NCI-H128 (cell line): ENCODE results near the gene C9orf50.
"Not testable (repeated sequence)": the region's sequence is repeated elsewhere in the genome, so short reads cannot be mapped to it uniquely, and the experiment has no call there.

ENCODE experiments used
- DNase-seq: peaks from one replicate; lab custom pipeline; 2025; ENCODE audit not compliant: unreplicated experiment; lab: John Stamatoyannopoulos, UW

The C9orf50 gene

DNA sequence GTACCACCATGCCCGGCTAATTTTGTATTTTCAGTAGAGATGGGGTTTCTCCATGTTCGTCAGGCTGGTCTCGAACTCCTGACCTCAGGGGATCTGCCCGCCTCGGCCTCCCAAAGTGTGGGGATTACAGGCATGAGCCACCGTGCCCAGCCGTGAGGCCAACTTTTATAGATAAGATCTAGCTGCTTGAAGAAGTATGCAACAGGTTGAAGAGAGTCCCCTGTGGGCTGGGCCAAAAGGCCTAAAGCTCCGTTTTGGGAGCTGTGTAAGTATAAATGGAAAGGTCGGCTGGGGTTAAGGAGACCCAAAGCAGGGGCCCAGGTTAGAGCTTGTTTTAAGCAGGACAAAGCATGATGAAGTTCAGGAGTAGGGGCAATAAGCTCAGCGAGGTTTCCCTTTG, 28.1 kb downstream of the C9orf50 start:
- DNase-seq: not testable (repeated sequence)

DNA sequence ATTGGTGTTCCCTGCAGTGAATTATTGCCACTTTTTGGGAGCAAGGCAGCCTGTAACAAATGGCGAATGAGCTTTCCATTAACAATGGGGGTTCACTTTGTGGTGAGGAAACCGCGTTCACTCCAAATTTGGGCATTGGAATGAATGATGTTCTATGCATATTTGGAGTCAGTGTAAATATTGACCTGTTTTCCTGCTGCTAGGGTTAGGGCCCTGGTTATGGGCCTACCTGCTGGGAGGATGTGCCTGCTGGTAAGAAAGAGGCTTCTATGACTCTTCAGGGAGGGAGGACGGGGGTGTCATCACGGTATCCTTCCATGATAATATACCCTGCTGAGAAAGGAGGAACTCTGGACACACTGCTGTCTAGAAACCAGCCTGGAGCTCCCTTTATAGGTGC, 29.0 kb downstream of the C9orf50 start:
- DNase-seq: no peak

DNA sequence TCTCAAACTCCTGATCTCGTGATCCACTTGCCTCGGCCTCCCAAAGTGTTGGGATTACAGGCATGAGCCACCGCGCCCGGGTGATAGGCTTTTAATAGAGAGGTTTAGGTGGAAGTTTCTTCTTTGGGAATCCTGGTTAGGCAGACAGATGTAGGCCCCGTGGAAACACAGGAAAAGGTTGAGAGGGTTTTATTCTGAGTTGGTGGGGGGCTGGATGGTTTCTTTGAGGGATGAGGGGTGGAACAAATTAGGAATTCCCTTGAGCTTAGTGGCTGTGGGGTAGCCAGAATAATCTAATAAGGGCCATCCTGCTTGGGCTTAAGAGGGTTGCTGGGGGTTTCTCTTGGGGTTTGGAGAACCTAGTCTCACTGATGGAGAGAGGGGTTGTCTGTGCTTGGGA, 30.4 kb downstream of the C9orf50 start:
- no peak for DNase-seq

DNA sequence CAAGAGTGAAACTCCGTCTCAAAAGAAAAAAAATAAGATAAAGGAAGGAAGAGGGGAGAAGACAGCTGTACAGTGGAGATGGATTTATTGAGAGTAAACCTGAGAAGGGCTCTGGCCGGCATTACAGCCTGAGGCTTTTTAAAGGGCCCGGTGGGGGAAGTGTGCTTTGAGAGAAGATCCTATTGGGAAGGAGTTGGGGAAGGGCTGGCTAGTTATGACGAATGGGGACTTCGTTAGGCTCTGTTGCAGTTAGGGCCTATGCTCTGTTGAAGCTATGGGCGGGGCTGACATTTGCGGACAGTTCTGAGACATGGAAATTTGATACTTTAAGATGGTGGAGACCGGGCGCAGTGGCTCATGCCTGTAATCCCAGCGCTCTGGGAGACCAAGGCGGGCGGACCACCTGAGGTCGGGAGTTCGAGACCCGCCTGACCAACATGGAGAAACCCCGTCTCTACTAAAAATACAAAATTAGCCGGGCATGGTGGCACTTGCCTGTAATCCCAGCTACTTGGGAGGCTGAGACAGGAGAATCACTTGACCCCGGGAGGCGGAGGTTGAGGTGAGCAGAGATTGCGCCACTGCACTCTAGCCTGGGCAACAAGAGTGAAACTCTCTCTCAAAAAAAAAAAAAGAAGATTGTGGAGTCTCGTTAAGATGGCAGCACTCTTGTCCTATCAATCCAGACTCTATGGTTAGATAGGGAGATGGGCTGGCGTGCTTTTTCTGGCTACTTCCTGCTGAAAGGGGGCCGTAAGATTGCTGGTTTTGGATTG, 33.2 kb downstream of the C9orf50 start:
- DNase-seq: no peak

DNA sequence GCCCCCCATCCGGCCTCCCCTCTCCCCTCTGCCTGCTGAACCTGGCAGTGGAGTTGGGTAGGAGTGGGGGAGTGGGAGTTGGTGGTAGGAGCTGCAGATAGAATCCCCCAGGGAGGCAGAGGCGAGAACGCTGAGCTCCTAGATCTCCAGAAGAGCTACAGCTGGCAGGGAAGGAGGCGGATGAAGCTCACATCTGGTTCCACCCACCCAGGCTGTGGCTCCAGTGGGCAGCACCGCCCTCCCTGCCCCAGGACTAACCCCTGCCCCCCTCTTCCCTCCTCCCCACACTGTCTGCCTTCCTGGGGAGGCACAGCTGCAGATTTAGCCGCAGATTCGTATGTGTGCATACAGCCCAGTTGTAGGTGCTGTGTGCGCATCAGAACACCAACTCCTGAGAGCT, 34.2 kb downstream of the C9orf50 start:
- no peak for DNase-seq

DNA sequence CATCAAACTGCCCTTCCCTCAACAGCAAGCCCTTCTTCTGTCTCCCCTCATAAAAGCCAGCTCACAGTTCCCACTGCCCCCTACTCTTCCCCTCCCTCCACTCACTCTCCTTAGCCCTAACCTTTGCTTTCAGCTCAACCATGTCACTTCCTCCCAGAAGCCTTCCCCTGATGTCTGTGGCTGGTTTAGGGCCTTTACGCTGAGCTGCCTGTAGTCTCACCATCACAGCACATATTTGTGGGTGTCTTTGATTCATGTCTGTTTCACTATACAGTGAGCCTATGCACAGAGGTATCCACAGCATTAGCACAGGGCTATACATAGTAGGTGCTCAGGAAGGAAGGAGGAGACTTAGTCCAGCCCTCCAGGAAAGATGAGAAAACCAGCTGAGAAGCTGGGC, 34.7 kb downstream of the C9orf50 start:
- no peak for DNase-seq

DNA sequence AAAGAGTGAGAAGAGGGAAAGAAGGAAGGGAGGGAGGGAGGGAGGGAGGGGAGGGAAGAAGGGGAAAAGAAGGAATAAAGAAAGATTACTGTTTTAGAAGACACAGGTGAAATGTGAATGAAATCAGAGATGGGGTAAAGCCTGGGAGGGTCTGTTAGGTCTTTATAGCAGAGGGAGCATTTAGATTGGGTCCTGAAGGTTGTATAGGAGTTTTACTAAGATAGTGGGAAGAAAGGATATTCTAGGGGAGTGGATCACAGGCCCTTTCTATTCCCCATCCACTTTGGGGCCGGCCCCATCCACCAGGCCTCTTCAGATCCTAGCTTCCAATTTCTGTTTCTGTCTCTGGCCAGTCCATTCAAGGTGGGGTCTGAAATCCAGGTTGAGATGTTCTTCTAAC, 35.5 kb downstream of the C9orf50 start:
- no peak for DNase-seq

DNA sequence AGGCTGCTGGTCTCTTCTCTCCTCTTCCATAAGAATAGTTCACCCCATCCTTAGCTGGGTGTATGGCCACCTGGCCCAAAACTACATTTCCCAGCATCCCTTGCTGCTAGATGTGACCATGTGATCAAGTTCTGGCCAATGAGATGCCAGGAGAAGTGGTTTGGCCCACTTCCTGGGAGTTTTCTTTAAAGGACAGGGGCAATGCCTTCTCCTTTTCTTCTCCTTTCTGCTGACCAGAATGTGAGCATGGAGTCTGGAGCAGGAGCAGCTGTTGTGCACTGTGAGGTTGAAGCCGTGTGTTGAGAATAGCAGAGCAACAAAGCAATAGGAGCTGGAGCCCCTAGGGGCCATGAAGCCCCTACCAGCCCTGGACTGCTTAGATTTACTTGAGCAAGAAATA, 36.8 kb downstream of the C9orf50 start:
- no peak for DNase-seq

DNA sequence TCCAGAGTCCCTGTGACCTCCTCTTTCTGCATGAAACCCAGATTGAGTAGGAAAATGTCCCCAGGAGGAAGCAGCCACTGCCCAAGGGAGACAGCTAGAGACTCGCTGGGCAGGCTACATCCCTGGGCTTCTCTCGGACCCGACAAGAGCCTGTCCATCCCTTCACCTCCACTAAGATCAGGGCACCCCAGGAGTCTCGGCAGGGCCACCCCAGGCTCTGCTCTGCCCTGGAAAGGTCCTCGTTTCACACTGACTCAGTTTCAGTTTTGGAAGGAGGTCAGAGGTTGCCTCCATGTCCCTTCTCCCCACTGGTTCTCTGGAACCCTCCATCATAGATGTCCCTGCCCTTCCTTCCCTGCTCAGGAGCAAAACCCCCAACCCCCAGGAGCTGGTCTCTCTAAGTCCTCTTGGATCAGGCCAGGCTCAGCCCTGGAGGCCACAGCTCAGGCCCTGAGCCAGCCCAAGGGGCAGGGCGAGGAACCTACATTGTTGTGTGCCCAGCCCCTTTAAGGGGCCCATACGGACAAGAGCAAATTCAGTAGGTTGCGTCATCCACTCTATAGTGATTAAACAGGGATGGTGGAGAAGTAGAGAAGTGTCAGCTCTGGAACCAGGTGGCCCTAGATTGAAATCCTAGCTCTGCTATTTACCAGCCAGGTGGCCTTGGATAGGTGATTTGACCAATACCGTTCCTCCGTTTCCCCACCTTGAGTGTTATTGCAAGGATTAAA, 37.4 kb downstream of the C9orf50 start:
- no peak for DNase-seq

DNA sequence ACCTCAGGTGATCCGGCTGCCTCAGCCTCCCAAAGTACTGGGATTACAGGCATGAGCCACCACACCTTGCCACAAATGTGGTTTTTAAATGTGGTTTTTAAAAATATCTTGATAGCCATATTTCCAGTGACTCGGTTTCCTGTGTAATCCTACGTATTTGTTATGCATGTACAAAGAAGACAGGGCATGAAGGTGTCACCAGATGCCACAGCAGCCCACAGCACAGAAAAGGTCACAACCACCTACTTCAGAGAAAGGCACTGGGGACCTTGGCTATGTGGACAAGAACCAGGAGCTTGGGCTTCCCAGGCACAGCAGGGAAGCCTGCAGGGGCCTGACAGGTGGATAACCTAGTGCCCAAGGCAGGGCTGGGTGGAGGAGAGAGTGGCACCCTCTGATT, 38.0 kb downstream of the C9orf50 start:
- DNase-seq: no peak

DNA sequence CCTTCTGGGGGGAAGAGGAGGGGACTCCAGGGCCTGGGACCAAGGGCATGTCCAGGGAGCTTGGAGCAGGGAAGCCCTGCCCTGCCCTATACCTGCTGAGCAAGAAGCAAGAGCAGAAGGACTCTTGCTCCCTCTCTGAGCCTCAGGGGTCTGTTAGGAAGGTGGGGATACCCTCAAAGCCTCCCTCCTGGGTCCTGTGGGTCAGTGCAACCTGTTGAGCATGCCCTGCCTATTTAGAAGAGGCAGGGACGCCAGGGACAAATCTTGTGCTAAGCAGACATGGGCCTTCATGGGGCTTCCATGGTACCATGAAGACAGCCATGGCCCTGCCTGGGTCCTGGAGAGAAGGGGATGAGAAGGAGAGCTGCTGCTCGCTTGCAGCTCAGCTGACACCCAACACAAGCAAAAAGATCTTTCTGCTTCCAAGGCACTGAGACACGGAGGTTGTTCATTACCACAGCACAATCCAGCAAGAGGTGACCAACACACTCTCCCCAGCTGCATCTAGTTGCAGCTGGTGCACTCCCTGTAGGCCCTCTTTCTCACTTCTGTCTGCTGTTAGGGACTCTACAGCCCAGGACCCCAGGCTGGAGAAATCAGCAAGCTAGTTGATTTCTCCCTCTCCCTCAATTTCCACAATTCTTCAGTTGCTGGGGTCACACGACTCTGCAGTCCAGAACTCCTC, 39.3 kb downstream of the C9orf50 start:
- DNase-seq: no peak

DNA sequence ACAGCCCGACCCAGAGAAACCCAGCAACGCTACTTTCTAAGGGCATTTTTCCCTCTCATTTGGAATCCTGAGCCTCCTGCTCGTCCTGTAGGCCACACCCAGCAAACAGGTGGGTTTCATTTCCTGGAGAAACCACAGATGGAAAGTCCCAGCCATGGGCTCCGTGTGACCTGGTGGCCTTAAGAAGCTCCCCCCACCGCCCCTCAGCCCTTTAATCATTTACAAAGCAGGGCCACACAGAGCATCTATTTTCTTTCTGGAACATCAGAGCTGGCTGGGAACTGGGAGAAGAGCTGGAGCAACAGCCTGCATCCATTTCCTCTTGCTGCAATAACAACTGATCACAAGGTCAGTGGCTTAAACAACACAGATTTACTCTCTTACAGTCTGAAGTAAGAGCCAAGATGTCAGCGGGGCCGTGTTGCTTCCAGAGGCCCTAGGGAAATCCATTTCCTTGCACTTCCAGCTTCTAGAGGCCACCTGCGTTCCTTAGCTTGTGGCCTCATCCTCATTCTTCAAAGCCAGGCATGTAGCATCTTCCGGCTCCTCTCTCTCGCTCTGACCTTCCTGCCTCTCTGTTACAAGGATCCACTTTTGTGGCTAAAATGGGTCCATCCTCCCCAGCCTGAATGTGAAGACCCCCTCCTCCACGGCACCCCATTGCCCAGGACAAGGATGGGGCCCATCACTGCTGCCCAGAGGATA, 40.5 kb downstream of the C9orf50 start:
- DNase-seq: no peak

DNA sequence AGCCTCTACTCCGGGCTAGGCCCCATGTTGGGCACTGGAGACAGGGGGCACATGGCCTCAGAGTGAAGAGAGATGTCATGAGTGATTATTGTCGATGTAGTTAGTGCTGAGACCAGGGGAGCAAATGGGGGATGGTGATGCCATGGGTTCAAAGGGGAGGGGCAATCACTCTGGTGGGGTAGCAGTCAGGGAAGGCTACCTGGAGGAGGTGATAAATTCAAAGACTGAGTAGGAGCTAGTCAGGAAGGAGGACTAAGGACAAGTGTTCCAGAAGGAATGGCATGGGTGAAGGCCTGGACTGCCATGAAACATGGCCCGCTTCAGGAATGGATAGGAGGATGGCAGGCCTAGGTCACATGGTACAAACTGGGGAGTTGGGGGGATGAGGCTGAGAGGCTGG, 41.6 kb downstream of the C9orf50 start:
- no peak for DNase-seq

DNA sequence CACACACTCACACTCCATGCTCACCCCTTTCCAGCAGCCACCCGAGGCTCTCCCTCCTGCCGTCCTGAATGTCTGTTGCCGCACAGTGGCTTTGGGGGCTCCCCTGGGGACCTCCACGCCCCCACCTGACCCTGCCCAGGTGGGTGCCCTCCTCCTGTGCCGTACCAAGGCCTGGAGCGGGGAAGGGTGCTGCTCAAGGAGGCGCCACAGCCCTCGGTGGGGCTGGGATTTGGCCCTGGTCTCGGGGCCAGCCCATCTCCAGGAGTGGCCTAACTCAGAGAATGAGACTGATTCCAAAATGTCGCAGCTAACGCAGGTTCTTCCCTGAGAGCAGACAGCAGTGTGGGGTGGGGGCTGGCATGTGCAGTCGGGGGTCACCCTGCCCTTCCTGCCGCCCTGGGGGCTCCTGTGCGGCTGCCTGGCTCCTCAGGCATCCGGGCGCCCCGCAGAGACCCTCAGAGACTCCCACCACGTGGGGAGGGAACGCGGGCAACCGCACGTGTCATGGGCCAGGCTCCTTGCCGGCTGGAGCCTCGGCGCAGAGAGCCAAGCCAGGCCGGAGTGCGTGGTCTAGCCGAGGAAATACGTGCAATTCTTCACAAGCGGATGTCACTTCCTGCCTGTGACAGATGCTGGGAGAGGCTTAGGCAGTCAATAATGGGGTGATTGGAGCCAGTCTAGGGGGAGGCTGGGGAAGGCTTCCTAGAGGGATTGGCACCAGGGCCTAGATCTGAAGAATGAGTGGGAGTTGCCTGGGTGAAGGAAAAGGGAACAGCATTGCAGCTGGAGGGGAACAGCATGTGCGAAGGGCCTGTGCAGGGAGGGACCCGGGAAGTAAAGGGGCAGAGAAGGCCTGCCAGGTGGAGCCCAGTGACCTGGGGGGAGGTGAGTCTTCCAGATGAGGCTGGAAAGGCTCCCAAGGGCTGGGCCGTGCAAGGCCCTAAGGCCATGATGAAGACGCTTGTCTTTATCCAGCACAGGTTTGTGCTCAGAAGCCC, 44.1 kb downstream of the C9orf50 start:
- DNase-seq: no peak

DNA sequence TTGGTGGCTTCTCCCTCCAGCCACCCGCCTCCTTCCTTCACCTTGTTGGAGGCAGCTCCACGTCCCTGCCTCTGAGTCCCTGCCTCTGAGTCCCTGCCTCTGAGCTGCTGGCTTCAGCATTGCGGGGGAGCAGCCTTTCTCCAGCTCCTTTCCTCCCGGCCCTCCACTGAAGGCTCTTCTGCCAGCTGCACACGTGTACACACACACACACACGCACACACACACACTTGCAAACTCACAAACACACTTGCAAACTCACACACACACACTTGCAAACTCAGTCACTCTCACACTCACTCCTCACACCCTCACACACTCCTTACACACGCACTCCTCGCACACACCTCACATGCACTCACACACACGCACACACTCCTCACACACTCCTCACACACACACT, 45.1 kb downstream of the C9orf50 start:
- no peak for DNase-seq

DNA sequence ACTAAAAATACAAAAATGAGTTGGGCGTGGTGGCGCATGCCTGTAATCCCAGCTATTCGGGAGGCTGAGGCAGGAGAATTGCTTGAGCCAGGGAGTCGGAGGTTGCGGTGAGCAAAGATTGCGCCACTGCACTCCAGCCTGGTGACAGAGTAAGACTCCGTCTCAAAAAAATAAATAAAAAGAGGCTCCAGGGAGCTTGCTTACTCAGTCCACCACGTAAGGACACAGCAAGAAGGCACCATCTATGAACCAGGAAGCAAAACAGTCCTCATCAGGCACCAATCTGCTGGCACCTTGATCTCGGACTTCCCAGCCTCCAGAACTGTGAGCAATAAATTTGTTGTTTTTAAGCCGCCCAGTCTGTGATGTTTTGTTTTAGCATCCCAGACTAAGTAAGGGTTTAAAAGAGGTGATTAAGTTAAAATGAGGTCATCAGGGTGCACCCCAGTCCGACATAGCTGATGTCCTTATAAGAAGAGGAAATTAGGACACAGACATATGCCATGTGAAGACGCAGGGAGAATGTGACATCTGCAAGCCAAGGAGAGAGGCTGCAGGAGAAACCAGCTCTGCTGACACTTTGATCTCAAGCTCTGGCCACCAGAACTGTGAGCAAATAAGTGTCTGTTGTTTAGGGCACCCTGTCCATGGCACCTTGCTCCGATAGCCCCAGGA, 45.9 kb downstream of the C9orf50 start:
- DNase-seq: no peak

DNA sequence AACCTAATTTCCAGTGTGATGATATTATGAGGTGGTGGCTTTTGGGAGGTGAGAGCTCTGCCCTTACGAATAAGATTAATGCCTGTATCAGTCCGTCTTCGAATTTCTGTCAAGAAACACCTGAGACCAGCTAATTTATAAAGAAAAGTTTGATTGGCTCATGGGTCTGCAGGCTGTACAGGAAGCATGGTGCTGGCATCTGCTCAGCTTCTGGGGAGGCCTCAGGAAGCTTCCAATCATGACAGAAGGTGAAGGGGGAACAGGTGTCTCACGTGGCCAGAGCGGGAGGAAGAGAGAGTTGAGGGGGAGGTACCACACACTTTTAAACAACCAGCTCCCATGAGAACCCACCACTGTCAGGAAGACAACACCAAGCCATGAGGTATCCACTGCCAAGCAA, 46.9 kb downstream of the C9orf50 start:
- DNase-seq: no peak

DNA sequence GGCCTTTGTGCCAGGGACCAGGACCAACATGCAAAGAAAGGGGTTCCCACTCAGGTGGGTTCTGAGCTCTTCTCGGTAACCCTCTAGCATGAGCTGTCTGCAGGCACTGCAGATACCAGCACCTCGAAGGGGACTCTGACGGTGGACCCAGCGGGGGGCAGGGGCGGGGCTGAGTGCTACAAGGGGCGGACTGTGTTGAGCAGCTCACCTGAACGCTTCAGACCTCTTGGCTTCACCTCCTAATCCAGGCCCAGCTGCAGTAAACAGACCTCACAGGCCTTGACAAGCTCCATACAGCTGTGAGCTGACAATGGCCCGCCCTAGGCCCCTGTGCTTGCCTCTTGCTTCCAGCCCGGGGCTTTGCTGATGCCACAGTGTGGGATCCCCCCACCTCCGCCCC, 48.4 kb downstream of the C9orf50 start:
- DNase-seq: no peak

DNA sequence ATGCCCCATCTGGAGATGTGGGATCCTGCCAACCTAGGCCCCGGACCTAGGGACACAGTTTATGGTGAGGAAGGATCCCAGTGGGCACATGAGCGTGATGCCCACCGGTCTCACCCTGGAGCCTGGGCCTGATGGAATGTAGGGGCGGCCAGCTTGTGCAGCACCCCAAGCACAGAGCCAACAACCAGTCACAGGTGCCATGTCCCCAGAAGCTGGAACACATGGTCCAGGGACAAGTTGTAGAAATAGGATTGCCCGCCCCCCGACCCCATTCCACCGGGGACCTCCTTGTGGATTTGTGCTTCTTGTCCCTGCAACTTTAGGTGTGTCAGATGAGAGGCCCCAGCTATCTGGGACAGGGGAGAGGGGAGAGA, 48.9 kb downstream of the C9orf50 start:
- DNase-seq: no peak
